B cell (primary cell): ENCODE data around the gene TJP2.

Experiments used
- EZH2 ChIP-seq: IDR thresholded peaks from 2 replicates; pipeline ENCODE4 v1.6.1; 2012; ENCODE audit warnings: borderline replicate concordance, low read depth, mild to moderate bottlenecking, moderate library complexity, low read length; ENCODE audit not compliant: insufficient read depth, poor library complexity, severe bottlenecking
- TF ChIP-seq, protein P1 (sequence below): fragments of 200-600 bp; IDR thresholded peaks from one replicate; pipeline ENCODE4 v1.8.0; 2022; ENCODE audit warnings: antibody characterized with exemption, mild to moderate bottlenecking

DNA sequence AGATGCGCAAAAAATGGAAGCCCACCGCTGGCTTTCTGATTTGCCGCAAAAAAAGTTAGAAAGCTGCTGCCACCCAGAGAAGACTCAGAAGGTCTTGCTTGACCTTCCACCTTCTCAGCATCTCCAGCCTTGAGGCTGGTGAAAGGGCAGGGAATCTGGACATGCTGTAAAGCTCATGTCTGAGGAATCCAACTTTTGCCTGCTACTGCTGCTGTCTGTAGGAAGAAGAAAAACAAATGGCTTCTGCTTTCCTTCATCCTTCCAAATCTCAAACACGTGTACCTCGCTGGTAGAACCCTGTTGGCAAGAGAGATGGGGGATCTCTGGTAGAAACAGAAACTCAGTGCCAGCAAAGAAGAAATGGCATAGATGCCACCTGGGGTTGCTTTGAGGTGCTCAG lies 10.2 kb downstream of the TJP2 start:
- TF ChIP-seq, protein P1, sequence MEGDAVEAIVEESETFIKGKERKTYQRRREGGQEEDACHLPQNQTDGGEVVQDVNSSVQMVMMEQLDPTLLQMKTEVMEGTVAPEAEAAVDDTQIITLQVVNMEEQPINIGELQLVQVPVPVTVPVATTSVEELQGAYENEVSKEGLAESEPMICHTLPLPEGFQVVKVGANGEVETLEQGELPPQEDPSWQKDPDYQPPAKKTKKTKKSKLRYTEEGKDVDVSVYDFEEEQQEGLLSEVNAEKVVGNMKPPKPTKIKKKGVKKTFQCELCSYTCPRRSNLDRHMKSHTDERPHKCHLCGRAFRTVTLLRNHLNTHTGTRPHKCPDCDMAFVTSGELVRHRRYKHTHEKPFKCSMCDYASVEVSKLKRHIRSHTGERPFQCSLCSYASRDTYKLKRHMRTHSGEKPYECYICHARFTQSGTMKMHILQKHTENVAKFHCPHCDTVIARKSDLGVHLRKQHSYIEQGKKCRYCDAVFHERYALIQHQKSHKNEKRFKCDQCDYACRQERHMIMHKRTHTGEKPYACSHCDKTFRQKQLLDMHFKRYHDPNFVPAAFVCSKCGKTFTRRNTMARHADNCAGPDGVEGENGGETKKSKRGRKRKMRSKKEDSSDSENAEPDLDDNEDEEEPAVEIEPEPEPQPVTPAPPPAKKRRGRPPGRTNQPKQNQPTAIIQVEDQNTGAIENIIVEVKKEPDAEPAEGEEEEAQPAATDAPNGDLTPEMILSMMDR: no peak
- no peak for TF ChIP-seq EZH2
